Activated naive CD4-positive, alpha-beta T cell treated with anti-CD3 and anti-CD28 coated beads for 36 hours (primary cell): ENCODE results near the gene ACY1. TPM values are rescaled to one million over a fixed set of nuclear protein-coding genes. Genes with fewer than 3 reads are reported as not detected.

Source experiments
- CTCF ChIA-PET: fragments of 350-600 bp; sonication (Branson Sonifier 250); formaldehyde crosslinking; loops from one replicate; lab custom pipeline; 2021; ENCODE audit warnings: antibody characterized with exemption; lab: Charles Lee
- DNase-seq: peaks from one replicate; pipeline ENCODE4 v3.0.0-alpha.2; 2020
- H3K27ac Mint-ChIP-seq: one replicate; pipeline ENCODE4 v1.8.0; 2021; ENCODE audit warnings: mild to moderate bottlenecking, mixed read lengths
- H3K27me3 Mint-ChIP-seq: one replicate; pipeline ENCODE4 v1.8.0; 2021; ENCODE audit warnings: low read depth, mixed read lengths
- H3K36me3 Mint-ChIP-seq: one replicate; pipeline ENCODE4 v1.8.0; 2021; ENCODE audit warnings: low read depth, mixed read lengths
- H3K4me1 Mint-ChIP-seq: one replicate; pipeline ENCODE4 v1.8.0; 2021; ENCODE audit warnings: low read depth, mixed read lengths
- H3K4me3 Mint-ChIP-seq: one replicate; pipeline ENCODE4 v1.8.0; 2021; ENCODE audit warnings: mild to moderate bottlenecking, moderate library complexity, mixed read lengths
- H3K9me3 Mint-ChIP-seq: one replicate; pipeline ENCODE4 v1.8.0; 2021; ENCODE audit warnings: mixed read lengths
- intact Hi-C: fragments of 100-400 bp; cut with micrococcal nuclease; formaldehyde crosslinking; loops from one replicate; pipeline ENCODE4 v1.15.1; 2023
- total RNA-seq, 2 experiments: library from RNA; stranded (reverse); gene quantifications; one replicate each; pipeline ENCODE4 v1.2.3, GENCODE V29; 2021

ACY1 gene
- total RNA-seq, 2 experiments from 2014 or later, result 62.1 to 68.9 TPM

DNA sequence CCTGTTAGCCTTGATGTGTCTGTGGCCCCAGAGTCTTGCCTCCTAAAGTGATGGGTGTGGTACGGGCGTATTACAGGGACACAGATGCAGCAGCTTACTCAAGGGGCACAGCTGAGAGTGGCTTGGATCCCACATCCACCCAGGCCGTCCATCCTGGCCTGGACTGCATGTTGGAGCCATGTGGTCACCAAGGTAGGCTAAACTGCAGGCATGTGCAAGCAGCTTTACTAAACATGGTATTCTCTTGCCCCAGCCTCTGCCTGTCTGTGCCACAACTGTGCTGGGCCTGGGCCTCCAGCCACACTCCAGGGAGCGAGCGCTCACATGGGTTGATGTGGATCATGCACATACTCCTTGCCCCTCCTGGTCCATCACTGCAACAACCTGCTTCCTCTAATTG lies 34.2 kb upstream of the ACY1 start:
- Mint-ChIP-seq H3K9me3 (no peaks in the 10 kb centered on the region), H3K4me3 (no peak overlapping the region), H3K36me3 (no peaks in the 10 kb centered on the region), H3K27me3 (peaks cover 6% of the 10 kb centered on the region), H3K27ac (no peak overlapping the region), H3K4me1 (no peaks in the 10 kb centered on the region)
- CTCF ChIA-PET, result no interaction called here
- DNase-seq, result no peak
- intact Hi-C loops, result no loop called here

GRCh38 chr3:51950899-51951298 lies 32.4 kb upstream of the ACY1 start:
- H3K9me3 Mint-ChIP-seq, result no peaks in the 10 kb centered on the region
- no peak overlapping the region for H3K4me3 Mint-ChIP-seq
- peaks cover 17% of the 10 kb centered on the region for H3K27me3 Mint-ChIP-seq
- intact Hi-C loops, result no loop called here
- CTCF ChIA-PET, result interaction anchor here (1.8 kb wide), 1 partner anchor 8 kb away, joined by 4 read pairs; no protein-coding TSS in a partner anchor
- no peaks in the 10 kb centered on the region for H3K4me1 Mint-ChIP-seq
- H3K27ac Mint-ChIP-seq, result no peak overlapping the region
- no peak for DNase-seq
- no peaks in the 10 kb centered on the region for H3K36me3 Mint-ChIP-seq

- CTCF ChIA-PET, result interaction anchor here (2.1 kb wide), 1 partner anchor 9 kb away, joined by 6 read pairs; no protein-coding TSS in a partner anchor
Measured at GRCh38 chr3:51953445-51953844, 29.9 kb upstream of the ACY1 start.

GRCh38 chr3:51954105-51954504 lies 29.2 kb upstream of the ACY1 start:
- Mint-ChIP-seq H3K27ac (no peak overlapping the region), H3K4me3 (no peak overlapping the region), H3K27me3 (peaks cover 17% of the 10 kb centered on the region), H3K4me1 (no peaks in the 10 kb centered on the region), H3K9me3 (no peaks in the 10 kb centered on the region), H3K36me3 (no peaks in the 10 kb centered on the region)
- CTCF ChIA-PET, result interaction anchor here (0.9 to 2.1 kb wide), 2 partner anchors 10 to 11 kb away, joined by 3 to 6 read pairs; no protein-coding TSS in a partner anchor
- DNase-seq, result no peak
- intact Hi-C loops, result no loop called here

More at GRCh38 chr3:51953445-51953844, 29.9 kb upstream of the ACY1 start:
- Mint-ChIP-seq H3K27me3 (peaks cover 17% of the 10 kb centered on the region), H3K27ac (no peak overlapping the region), H3K9me3 (no peaks in the 10 kb centered on the region), H3K4me3 (no peak overlapping the region), H3K4me1 (no peaks in the 10 kb centered on the region), H3K36me3 (no peaks in the 10 kb centered on the region)
- intact Hi-C loops, result no loop called here
- DNase-seq, result no peak

DNA sequence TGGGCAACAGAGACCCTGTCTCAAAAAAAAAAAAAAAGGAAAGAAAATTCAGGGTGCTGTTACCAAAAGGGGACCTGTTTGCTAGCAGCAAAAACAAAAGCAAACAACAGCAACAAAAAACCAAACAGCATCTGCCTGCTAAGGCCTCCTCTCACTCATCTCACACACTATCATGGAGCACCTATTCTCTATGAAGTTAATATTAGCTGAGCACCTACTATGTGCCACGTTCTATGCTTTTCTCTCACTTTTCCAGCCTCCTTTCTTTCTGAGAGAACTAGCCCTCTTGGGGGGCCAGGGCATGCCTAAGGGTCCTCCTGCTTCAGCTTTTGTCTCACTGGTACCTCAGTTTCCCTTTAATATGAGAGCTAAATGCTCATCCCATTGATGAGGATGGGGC lies 28.6 kb upstream of the ACY1 start:
- Mint-ChIP-seq H3K4me3 (no peak overlapping the region), H3K27ac (no peak overlapping the region), H3K9me3 (no peaks in the 10 kb centered on the region), H3K27me3 (peaks cover 17% of the 10 kb centered on the region), H3K36me3 (no peaks in the 10 kb centered on the region), H3K4me1 (no peaks in the 10 kb centered on the region)
- CTCF ChIA-PET, result interaction anchor here (0.9 to 2.1 kb wide), 4 partner anchors 10 to 17 kb away, joined by 3 to 6 read pairs (median 4); no protein-coding TSS in a partner anchor
- intact Hi-C loops, result no loop called here
- no peak for DNase-seq

DNA sequence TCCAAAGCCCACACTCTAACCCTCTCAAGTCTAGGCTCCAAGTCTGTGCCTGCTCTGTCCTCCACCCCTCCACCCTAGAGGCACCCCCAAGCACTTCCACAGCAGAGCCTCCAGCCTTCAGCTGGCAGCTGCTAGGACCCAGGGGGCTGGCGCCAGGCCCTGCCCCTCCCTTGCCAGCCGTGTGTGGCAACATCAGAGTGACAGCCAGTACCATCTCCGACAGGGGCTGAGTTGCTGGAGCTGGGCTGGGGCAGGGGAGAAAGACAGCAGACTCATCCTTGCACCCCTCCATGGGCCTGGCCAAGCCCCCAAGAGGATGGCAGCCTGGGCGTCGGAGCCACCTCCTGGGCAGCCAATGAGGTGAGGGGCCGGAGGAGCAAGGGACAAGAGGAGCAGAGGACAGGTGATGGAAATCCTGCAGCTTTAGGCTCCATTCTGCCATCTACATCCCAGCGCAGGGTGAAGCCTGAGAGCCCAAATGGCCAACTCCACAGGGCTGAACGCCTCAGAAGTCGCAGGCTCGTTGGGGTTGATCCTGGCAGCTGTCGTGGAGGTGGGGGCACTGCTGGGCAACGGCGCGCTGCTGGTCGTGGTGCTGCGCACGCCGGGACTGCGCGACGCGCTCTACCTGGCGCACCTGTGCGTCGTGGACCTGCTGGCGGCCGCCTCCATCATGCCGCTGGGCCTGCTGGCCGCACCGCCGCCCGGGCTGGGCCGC lies 28.0 kb upstream of the ACY1 start, which contains the start of gene GPR62:
Gene GPR62 (plus strand): TSS at position 207 of the 718 bp plus-strand sequence. CDS start 272 bp downstream, at position 479.
- Mint-ChIP-seq H3K36me3 (no peaks in the 10 kb centered on the region), H3K4me1 (no peaks in the 10 kb centered on the region), H3K4me3 (peak within 1 kb of the TSS; percentile 17), H3K27me3 (peaks cover 17% of the 10 kb centered on the region), H3K27ac (no peak within 1 kb of the TSS), H3K9me3 (no peaks in the 10 kb centered on the region)
- DNase-seq, result no peak
- intact Hi-C loops, result no loop called here
- CTCF ChIA-PET, result interaction anchor here (1.3 to 2.1 kb wide), 3 partner anchors 11 to 16 kb away, joined by 3 to 6 read pairs (median 4); no protein-coding TSS in a partner anchor

- peaks cover 17% of the 10 kb centered on the region for H3K27me3 Mint-ChIP-seq
- DNase-seq, result peak; percentile 50
- intact Hi-C loops, result loop anchor here (1.0 to 2.0 kb wide), 2 partner anchors 14 to 19 kb away; partner anchors contain the start of genes ABHD14A, ABHD14B and PARP3
- CTCF ChIA-PET, result interaction anchor here (1.3 to 1.4 kb wide), 3 partner anchors 13 to 15 kb away, joined by 3 to 4 read pairs (median 4); partner anchors contain the start of gene PARP3
- no peak overlapping the region for H3K27ac Mint-ChIP-seq
- no peaks in the 10 kb centered on the region for H3K9me3 Mint-ChIP-seq
- H3K4me3 Mint-ChIP-seq, result peak overlapping the region; percentile 33
- no peaks in the 10 kb centered on the region for H3K4me1 Mint-ChIP-seq
- H3K36me3 Mint-ChIP-seq, result no peaks in the 10 kb centered on the region
Measured at GRCh38 chr3:51955893-51956770, 27.2 kb upstream of the ACY1 start.

DNA sequence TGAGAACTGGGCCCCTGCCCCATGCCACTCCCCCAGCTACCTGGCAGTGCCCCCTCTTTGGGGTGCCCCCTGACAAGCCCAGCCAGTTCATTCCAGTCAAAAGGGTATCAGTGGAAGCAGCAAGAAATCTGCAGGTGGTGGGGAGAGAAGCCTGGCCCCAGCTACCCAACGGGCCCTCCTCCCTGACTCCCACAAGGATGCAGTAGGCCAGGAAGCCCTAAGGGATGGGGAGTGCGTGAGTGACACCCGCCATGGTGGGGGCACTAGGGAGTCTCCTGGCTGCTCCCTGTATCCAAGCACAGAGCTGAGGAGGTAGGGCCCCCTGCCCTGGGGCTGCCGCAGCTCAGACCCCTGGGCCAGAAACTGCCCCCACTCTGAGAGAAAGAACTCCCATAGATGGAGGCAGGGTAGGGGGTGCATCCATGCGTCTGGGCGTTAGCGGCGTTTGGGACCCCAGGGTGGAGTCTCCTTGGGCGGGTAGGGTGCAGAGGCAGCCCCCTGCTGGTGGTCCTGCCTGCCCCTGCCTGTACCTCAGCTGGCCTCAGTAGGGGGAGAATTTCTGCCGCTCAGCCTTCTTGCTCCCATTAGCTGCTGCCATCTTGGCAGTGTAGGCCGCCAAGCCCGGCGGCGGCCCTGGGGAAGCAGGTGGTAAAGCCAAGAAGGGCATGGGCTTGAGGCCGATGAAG lies 25.7 kb upstream of the ACY1 start:
- intact Hi-C loops, result loop anchor here (2.0 kb wide), 1 partner anchor 17 kb away; the partner anchor contains the start of genes ABHD14A and ABHD14B
- Mint-ChIP-seq H3K9me3 (no peaks in the 10 kb centered on the region), H3K27ac (no peak overlapping the region), H3K27me3 (peaks cover 17% of the 10 kb centered on the region), H3K4me3 (no peak overlapping the region), H3K36me3 (no peaks in the 10 kb centered on the region), H3K4me1 (no peaks in the 10 kb centered on the region)
- CTCF ChIA-PET, result interaction anchor here (1.1 to 1.4 kb wide), 2 partner anchors 15 kb away, joined by 3 to 4 read pairs; partner anchors contain the start of gene PARP3
- DNase-seq, result no peak

GRCh38 chr3:51958603-51959521 lies 24.5 kb upstream of the ACY1 start:
- no peak overlapping the region for H3K4me3 Mint-ChIP-seq
- no peak for DNase-seq
- H3K36me3 Mint-ChIP-seq, result no peaks in the 10 kb centered on the region
- H3K27ac Mint-ChIP-seq, result no peak overlapping the region
- H3K4me1 Mint-ChIP-seq, result no peaks in the 10 kb centered on the region
- H3K27me3 Mint-ChIP-seq, result peaks cover 13% of the 10 kb centered on the region
- CTCF ChIA-PET, result interaction anchor here (1.1 kb wide), 1 partner anchor 16 kb away, joined by 3 read pairs; no protein-coding TSS in a partner anchor
- no peaks in the 10 kb centered on the region for H3K9me3 Mint-ChIP-seq
- intact Hi-C loops, result no loop called here

- H3K4me3 Mint-ChIP-seq, result no peak overlapping the region
- no peak for DNase-seq
- no peaks in the 10 kb centered on the region for H3K36me3 Mint-ChIP-seq
- no peak overlapping the region for H3K27ac Mint-ChIP-seq
- CTCF ChIA-PET, result interaction anchor here (1.0 kb wide), 1 partner anchor 42 kb away, joined by 3 read pairs; no protein-coding TSS in a partner anchor
- H3K27me3 Mint-ChIP-seq, result peaks cover 7% of the 10 kb centered on the region
- intact Hi-C loops, result no loop called here
- H3K9me3 Mint-ChIP-seq, result no peaks in the 10 kb centered on the region
- no peaks in the 10 kb centered on the region for H3K4me1 Mint-ChIP-seq
Measured at GRCh38 chr3:51959651-51960050, 23.7 kb upstream of the ACY1 start.

DNA sequence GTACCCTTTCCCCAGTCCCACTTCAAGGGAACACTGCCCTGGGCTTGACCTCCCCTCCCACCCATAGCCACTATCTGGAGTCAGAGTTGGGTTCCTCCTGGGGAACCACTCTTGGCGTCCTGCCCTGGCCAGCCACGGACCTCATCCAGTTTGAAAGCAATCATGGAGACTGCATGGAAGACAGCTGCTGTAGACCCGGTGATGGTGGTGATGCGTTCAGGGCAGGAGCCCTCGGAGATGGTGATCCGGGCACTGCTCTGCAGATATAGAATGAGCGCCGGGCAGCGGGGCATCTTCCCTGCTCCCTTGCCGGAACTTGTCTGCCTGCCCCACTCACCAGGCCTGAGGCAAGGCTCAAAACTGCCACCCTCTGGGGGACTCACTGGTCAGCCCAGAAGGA lies 22.9 kb upstream of the ACY1 start:
- no peak overlapping the region for H3K27ac Mint-ChIP-seq
- DNase-seq, result no peak
- H3K27me3 Mint-ChIP-seq, result no peaks in the 10 kb centered on the region
- H3K9me3 Mint-ChIP-seq, result no peaks in the 10 kb centered on the region
- no peaks in the 10 kb centered on the region for H3K36me3 Mint-ChIP-seq
- no peaks in the 10 kb centered on the region for H3K4me1 Mint-ChIP-seq
- intact Hi-C loops, result no loop called here
- H3K4me3 Mint-ChIP-seq, result no peak overlapping the region
- CTCF ChIA-PET, result interaction anchor here (1.0 to 3.3 kb wide), 2 partner anchors 14 to 41 kb away, joined by 3 to 11 read pairs; partner anchors contain the start of genes ABHD14A and ABHD14B
